Measurements from ENCODE around the gene SSNA1.

DNA sequence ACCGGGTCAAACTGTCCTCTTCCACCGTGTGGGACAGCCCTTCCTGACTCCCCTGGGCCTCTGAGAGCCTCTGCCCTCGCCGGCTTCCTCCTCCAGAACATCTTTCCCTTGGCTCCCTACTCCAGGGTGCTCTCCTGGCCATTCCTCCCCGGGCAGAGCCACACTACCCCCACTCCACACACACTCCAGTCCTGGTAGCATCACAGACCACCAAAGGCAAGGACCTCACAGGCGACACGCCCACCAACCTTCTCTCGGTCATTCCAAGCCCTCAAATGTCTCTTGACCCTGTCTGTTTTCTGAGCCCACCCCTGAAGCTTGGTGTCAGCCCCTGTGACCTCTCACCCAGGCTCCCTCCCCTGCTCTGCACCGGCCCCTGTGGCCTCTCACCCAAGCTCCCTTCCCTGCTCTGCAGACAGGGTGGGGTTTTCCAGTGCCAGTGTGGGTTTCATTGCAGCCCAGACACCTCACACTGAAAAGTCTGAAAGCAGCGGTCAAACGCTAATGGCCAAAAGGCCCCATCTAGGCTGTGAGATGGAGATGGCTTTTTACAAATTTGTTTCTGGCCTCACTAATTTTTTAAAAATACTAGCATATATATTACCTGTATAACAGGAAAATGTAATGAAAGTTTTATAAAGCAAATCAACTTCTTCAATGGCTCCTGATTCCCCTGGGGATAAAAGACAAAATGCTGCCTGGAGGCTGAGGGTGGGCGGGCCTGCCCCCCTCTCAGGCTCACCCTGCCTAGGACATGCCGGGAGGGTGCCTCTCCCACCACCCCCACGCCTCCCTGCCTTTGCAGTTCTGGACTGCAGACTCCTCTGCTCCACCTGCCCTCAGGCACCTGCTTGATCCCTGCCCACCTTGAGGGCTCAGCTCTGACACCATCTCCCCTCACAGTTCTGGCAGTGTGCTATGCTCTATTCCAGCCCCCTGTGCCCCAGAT is 29.1 kb upstream of the SSNA1 start:
- TF ChIP-seq POLR2A (IDR thresholded peaks at IDR 0.05; ENCODE audit: low read depth, low read length) (no peak), POLR2AphosphoS5 (IDR thresholded peaks at IDR 0.05; ENCODE audit: low read depth, low read length) (no peak), TAF1 (IDR thresholded peaks at IDR 0.05; ENCODE audit: borderline replicate concordance, low read depth, low read length) (no peak)
